Stomach (tissue), 4 donors: ENCODE measurements around the gene UBE2O.

Experiments
- EP300 ChIP-seq: sonication (generic); formaldehyde crosslinking; IDR thresholded peaks from one replicate; pipeline ENCODE4 v1.6.1; 2017; ENCODE audit warnings: antibody characterized with exemption
- POLR2A ChIP-seq, 4 donors: fragments of 450-650 bp; IDR thresholded peaks; one replicate each; pipeline ENCODE4 v1.6.1; 2016; ENCODE audit warnings: antibody characterized with exemption in 4 of 4, control low read depth in 2 of 4, mild to moderate bottlenecking in 1 of 4, moderate library complexity in 1 of 4
- POLR2AphosphoS5 ChIP-seq, 3 donors: sonication (generic); formaldehyde crosslinking; IDR thresholded peaks; one replicate each; pipeline ENCODE4 v1.6.1; 2016; ENCODE audit warnings: antibody characterized with exemption in 3 of 3
- TF ChIP-seq, protein P1 (sequence below), 7 experiments: fragments of 450-650 bp in 4 of 7; fragments of 200-600 bp in 3 of 7; sonication (generic) in 3 of 7; IDR thresholded peaks; one replicate each; pipeline ENCODE4 v1.5.1; 2016 to 2019; ENCODE audit warnings: antibody characterized with exemption in 7 of 7, control low read depth in 2 of 7, mild to moderate bottlenecking in 1 of 7

- TF ChIP-seq POLR2A (IDR thresholded peaks at IDR 0.05) (no peak), POLR2AphosphoS5 (IDR thresholded peaks at IDR 0.05) (no peak), EP300 (no peak)
- TF ChIP-seq, protein P1, sequence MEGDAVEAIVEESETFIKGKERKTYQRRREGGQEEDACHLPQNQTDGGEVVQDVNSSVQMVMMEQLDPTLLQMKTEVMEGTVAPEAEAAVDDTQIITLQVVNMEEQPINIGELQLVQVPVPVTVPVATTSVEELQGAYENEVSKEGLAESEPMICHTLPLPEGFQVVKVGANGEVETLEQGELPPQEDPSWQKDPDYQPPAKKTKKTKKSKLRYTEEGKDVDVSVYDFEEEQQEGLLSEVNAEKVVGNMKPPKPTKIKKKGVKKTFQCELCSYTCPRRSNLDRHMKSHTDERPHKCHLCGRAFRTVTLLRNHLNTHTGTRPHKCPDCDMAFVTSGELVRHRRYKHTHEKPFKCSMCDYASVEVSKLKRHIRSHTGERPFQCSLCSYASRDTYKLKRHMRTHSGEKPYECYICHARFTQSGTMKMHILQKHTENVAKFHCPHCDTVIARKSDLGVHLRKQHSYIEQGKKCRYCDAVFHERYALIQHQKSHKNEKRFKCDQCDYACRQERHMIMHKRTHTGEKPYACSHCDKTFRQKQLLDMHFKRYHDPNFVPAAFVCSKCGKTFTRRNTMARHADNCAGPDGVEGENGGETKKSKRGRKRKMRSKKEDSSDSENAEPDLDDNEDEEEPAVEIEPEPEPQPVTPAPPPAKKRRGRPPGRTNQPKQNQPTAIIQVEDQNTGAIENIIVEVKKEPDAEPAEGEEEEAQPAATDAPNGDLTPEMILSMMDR (IDR thresholded peaks at IDR 0.05), result no peak
These were observed 47.9 kb downstream of the UBE2O start for GRCh38 chr17:76404976-76405563.
